ENCODE data around the gene EFCAB9. TPM values are rescaled to one million over a fixed set of nuclear protein-coding genes. Genes with fewer than 3 reads are reported as not detected.

Gene EFCAB9
- total and polyA plus RNA-seq, 2 of the 8 experiments (the other 6 are each of a cell fraction or from before 2014, with no cell fraction given), result not detected

DNA sequence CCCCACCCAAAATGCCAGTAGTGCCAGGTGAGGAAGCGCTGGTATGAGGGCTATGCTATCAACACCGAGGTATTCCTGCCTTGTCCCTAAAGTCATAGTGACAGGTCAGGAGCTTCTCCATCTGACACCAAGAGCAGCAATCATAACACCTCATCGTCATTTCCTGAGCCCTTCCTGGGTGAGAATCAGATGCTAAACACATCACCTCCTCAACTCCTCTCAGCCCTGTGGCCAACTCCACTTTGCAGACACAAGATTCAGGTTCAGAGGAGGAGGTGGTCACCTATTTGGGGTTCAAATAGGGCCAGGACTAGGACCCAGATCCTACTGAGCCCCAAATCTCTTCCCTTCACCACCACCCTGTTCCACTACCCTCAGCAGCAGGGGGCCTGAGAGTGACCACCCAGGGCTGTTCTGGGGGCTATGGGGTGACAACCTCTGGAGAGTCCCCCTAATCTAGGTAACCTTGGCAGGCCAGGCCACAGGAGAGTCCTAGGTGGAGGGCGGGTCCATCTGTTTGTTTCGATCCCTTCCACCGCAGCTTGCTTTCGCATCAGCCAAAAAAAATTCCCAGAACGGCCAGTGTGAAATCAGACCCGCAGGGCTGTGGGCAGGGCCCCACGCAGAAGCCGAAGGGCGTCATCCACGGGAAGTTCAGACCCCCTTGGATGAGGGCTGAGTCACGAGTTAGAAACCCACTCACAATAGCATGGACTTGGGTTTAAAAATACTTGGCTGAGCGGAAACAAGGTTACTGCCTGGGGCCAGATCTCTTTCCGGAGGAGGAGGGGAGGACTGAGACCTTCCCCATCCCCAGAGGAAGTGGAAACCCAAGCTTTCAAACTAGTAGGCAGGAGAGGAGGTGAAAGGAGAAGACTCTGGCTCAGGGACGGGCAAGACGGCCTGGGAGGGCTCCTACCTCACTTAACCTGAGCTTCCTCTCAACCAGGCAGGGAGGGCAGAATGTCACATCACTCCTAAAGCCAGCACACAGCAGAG, 14.7 kb upstream of the EFCAB9 start:
- H3K14ac ChIP-seq (ENCODE audit: insufficient read length), result no peak overlapping the region
- 86% methylated on average over 18 of the region's 18 CpGs; no CpG with 5 or more reads in 1 of the 2 experiments for WGBS, 2 experiments (ENCODE audit: extremely low coverage in 1 of 2, insufficient coverage in 1 of 2, insufficient read length in 1 of 2, insufficient replicate concordance in 2 of 2, low coverage in 1 of 2, low lambda C conversion rate in 2 of 2, missing lambda C conversion rate in 1 of 2)
- no peak overlapping the region for H2BK120ac ChIP-seq (replicated peaks; ENCODE audit: low read depth, low read length)
- peak overlapping the region in 1 of 2 experiments; percentile 28; a peak in 1 of 4 replicates for H3K4me2 ChIP-seq (ENCODE audit: insufficient read depth in 1 of 2, low read depth in 2 of 2, low read length in 2 of 2)
- no peak overlapping the region for H3K4ac ChIP-seq (replicated peaks; ENCODE audit: insufficient read length, low read depth, low read length)
- H3K27ac ChIP-seq (ENCODE audit: low read depth, low read length), result no peak overlapping the region
- no peak overlapping the region; the same call in 1 of the 2 replicates for H4K8ac ChIP-seq (ENCODE audit: extremely low read depth, insufficient read depth, low read length)
- ChIA-PET CTCF (ENCODE audit: partially characterized antibody) (interaction anchor here (0.9 to 2.0 kb wide), 7 partner anchors 10 to 112 kb away, joined by 3 to 16 read pairs (median 5); partner anchors contain the start of gene STK10), POLR2A (ENCODE audit: partially characterized antibody) (interaction anchor here (1.2 to 2.3 kb wide), 2 partner anchors 9 kb away, joined by 3 to 8 read pairs; partner anchors contain the start of gene STK10)
- H3K36me3 ChIP-seq (ENCODE audit: control insufficient read depth in 2 of 4, insufficient read depth in 4 of 4, low read length in 3 of 4), result no peaks in the 10 kb centered on the region
- H4K5ac ChIP-seq (ENCODE audit: insufficient read length, low read depth, low read length), result no peak overlapping the region
- peaks cover 0 to 22% (median 7%) of the 10 kb centered on the region in 4 experiments; a peak in 4 of 7 replicates for H3K4me1 ChIP-seq (replicated peaks in 1 of 4; ENCODE audit: control insufficient read depth in 3 of 4, insufficient read depth in 4 of 4, low read length in 3 of 4)
- H2AFZ ChIP-seq (ENCODE audit: low read length), result no peak overlapping the region
- FAIRE-seq, result no peak
- H3K23ac ChIP-seq (ENCODE audit: insufficient read length), result no peak overlapping the region
- no peak overlapping the region for H2AK5ac ChIP-seq (ENCODE audit: low read depth, low read length)
- H3K9me3 ChIP-seq (ENCODE audit: insufficient read depth in 2 of 2, low read depth in 1 of 2, low read length in 1 of 2), result no peaks in the 10 kb centered on the region
- no peak overlapping the region for H3K56ac ChIP-seq (replicated peaks; ENCODE audit: insufficient read length, low read depth, low read length)
- no peak overlapping the region for H4K91ac ChIP-seq (replicated peaks; ENCODE audit: insufficient read length, low read length)
- no peak overlapping the region for H2BK12ac ChIP-seq (ENCODE audit: low read depth, low read length)
- no peak for DNase-seq (ENCODE audit: low read depth in 1 of 2, low spot score in 2 of 2)
- peaks cover 8% of the 10 kb centered on the region; the same call in 1 of the 2 replicates for H3K79me1 ChIP-seq (ENCODE audit: low read depth, low read length)
- H2BK15ac ChIP-seq (ENCODE audit: low read length), result 0 out of 2 replicates have a peak overlapping the region, but pooled peaks have one; percentile 75
- H3K9ac ChIP-seq (replicated peaks in 1 of 4; ENCODE audit: extremely low read depth in 1 of 4, low read depth in 3 of 4, low read length in 3 of 4), result no peak overlapping the region
- H4K20me1 ChIP-seq (replicated peaks in 1 of 2; ENCODE audit: control insufficient read depth in 1 of 2, insufficient read depth in 2 of 2, low read length in 2 of 2), result peaks cover 0 to 2% of the 10 kb centered on the region in 2 experiments
- H3K18ac ChIP-seq (ENCODE audit: extremely low read depth, low read length), result 0 out of 2 replicates have a peak overlapping the region, but pooled peaks have one; percentile 9
- H2BK20ac ChIP-seq (ENCODE audit: low read length), result no peak overlapping the region
- peaks cover 0 to 11% of the 10 kb centered on the region in 2 experiments; a peak in 1 of 4 replicates for H3K79me2 ChIP-seq (ENCODE audit: control insufficient read depth in 1 of 2, insufficient read depth in 2 of 2, low read length in 2 of 2)
- no peaks in the 10 kb centered on the region for H3K27me3 ChIP-seq (replicated peaks in 1 of 4; ENCODE audit: control insufficient read depth in 3 of 4, extremely low read depth in 1 of 4, insufficient read depth in 3 of 4, low read length in 3 of 4)
- 0 out of 2 replicates have a peak, but pooled peaks cover 3% of the 10 kb centered on the region for H3K23me2 ChIP-seq (ENCODE audit: low read depth, low read length)
- H2BK5ac ChIP-seq (ENCODE audit: low read depth, low read length), result peak overlapping the region; percentile 76
- H3K4me3 ChIP-seq (ENCODE audit: extremely low read depth in 1 of 4, insufficient read depth in 2 of 4, low read depth in 3 of 4, low read length in 4 of 4), result no peak overlapping the region
- TF ChIP-seq KDM5A (IDR thresholded peaks at IDR 0.05; ENCODE audit: low read length) (no peak), ATF2 (IDR thresholded peaks at IDR 0.05; ENCODE audit: low read length) (no peak), GABPA (IDR thresholded peaks at IDR 0.05; ENCODE audit: borderline replicate concordance, insufficient read depth, low read length) (no peak), TAF7 (optimal IDR thresholded peaks at IDR 0.05; ENCODE audit: borderline replicate concordance, low read depth, low read length) (no peak), ATF3 (IDR thresholded peaks at IDR 0.05; ENCODE audit: insufficient read depth, low read depth, low read length) (no peak), SIN3A (conservative IDR thresholded peaks at IDR 0.05 in 1 of 2, IDR thresholded peaks at IDR 0.05 in 1 of 2; ENCODE audit: low read depth in 1 of 2, low read length in 2 of 2) (no peak)

Measured in H1 (cell line).